Measurements from ENCODE around the gene CA6.
"Not testable (repeated sequence)": the region's sequence is repeated elsewhere in the genome, so short reads cannot be mapped to it uniquely, and the experiment has no call there.

The CA6 gene

GRCh38 chr1:9006956-9007615 lies 61.4 kb downstream of the CA6 start:
- no peak for DNase-seq

GRCh38 chr1:9008236-9008635 lies 62.6 kb downstream of the CA6 start:
- no peak for DNase-seq

- no peak for DNase-seq
These were observed 64.0 kb downstream of the CA6 start for GRCh38 chr1:9009438-9010370.

GRCh38 chr1:9010781-9011323 lies 65.2 kb downstream of the CA6 start:
- DNase-seq, result no peak

- DNase-seq, result no peak
These were observed 68.2 kb downstream of the CA6 start for GRCh38 chr1:9013819-9014218.

- no peak for DNase-seq
These were observed 69.1 kb downstream of the CA6 start for GRCh38 chr1:9014475-9015375.

- no peak for DNase-seq
These were observed 70.8 kb downstream of the CA6 start for GRCh38 chr1:9016455-9016854.

- no peak for DNase-seq
These were observed 72.7 kb downstream of the CA6 start for GRCh38 chr1:9018333-9018732.

- no peak for DNase-seq
These were observed 74.2 kb downstream of the CA6 start for GRCh38 chr1:9019896-9020295.

- DNase-seq, result no peak
These were observed 74.6 kb downstream of the CA6 start for GRCh38 chr1:9020305-9020704.

- not testable (repeated sequence) for DNase-seq
These were observed 76.5 kb downstream of the CA6 start for GRCh38 chr1:9022026-9022738.

GRCh38 chr1:9022773-9023172 lies 77.1 kb downstream of the CA6 start:
- DNase-seq, result no peak

All from CD4-positive, alpha-beta T cell treated with Interleukin-17A for 1 hour (primary cell).